ENCODE results near the gene RBM3.

RBM3 gene

GRCh38 chrX:48578661-48579128 lies 4.4 kb downstream of the RBM3 start:
- no peak for DNase-seq (ENCODE audit: low spot score)

GRCh38 chrX:48579259-48579658 lies 5.0 kb downstream of the RBM3 start:
- no peak for DNase-seq (ENCODE audit: low spot score)

- no peak for DNase-seq (ENCODE audit: low spot score)
These were observed 6.4 kb downstream of the RBM3 start for GRCh38 chrX:48580662-48581061.

- no peak for DNase-seq (ENCODE audit: low spot score)
These were observed 10.4 kb downstream of the RBM3 start for GRCh38 chrX:48584698-48585097.

GRCh38 chrX:48589482-48590162 lies 15.3 kb downstream of the RBM3 start:
- no peak for DNase-seq (ENCODE audit: low spot score)

GRCh38 chrX:48590203-48591103 lies 16.2 kb downstream of the RBM3 start:
- DNase-seq (ENCODE audit: low spot score), result no peak

- DNase-seq (ENCODE audit: low spot score), result peak; percentile 40
These were observed 17.0 kb downstream of the RBM3 start for GRCh38 chrX:48591255-48591791.

GRCh38 chrX:48592971-48593370 lies 18.7 kb downstream of the RBM3 start:
- DNase-seq (ENCODE audit: low spot score), result no peak

GRCh38 chrX:48595929-48596328 lies 21.6 kb downstream of the RBM3 start:
- DNase-seq (ENCODE audit: low spot score), result no peak

- peak; percentile 93 for DNase-seq (ENCODE audit: low spot score)
These were observed 23.3 kb downstream of the RBM3 start, which contains the start of gene WDR13 for GRCh38 chrX:48597353-48598264. Gene WDR13, plus strand, starts transcription at chrX:48597492. Its CDS starts 505 bp downstream, at chrX:48597997.

GRCh38 chrX:48598614-48599013 lies 24.3 kb downstream of the RBM3 start:
- DNase-seq (ENCODE audit: low spot score), result no peak

GRCh38 chrX:48599341-48599740 lies 25.1 kb downstream of the RBM3 start:
- DNase-seq (ENCODE audit: low spot score), result no peak

GRCh38 chrX:48600226-48600625 lies 25.9 kb downstream of the RBM3 start:
- no peak for DNase-seq (ENCODE audit: low spot score)

GRCh38 chrX:48601741-48602394 lies 27.6 kb downstream of the RBM3 start:
- DNase-seq (ENCODE audit: low spot score), result no peak

GRCh38 chrX:48604701-48605100 lies 30.4 kb downstream of the RBM3 start:
- DNase-seq (ENCODE audit: low spot score), result no peak

GRCh38 chrX:48606091-48606490 lies 31.8 kb downstream of the RBM3 start:
- no peak for DNase-seq (ENCODE audit: low spot score)

- DNase-seq (ENCODE audit: low spot score), result no peak
These were observed 37.4 kb downstream of the RBM3 start for GRCh38 chrX:48611703-48612102.

- DNase-seq (ENCODE audit: low spot score), result peak; percentile 40
These were observed 39.3 kb downstream of the RBM3 start for GRCh38 chrX:48613502-48614160.

- DNase-seq (ENCODE audit: low spot score), result no peak
These were observed 42.3 kb downstream of the RBM3 start for GRCh38 chrX:48616576-48616975.

- DNase-seq (ENCODE audit: low spot score), result no peak
These were observed 43.5 kb downstream of the RBM3 start for GRCh38 chrX:48617542-48618340.
